Panc1 (cell line): ENCODE data around the gene DAPK2. TPM values are rescaled to one million over a fixed set of nuclear protein-coding genes. Genes with fewer than 3 reads are reported as not detected.

Experiments used
- ATAC-seq: fragments of 200-7000 bp; cut with Tn5 transposase; 2 replicates; pipeline ENCODE4 v1.9.1; 2020; ENCODE audit warnings: mild to moderate bottlenecking, moderate library complexity
- BruUV-seq: library from RNA; stranded (reverse); fragments of 400-500 nt; replicated peaks from 2 replicates; lab custom pipeline; 2021; lab: Mats Ljungman, UMichigan
- CTCF ChIA-PET: fragments of 300-600 bp; sonication (Branson Sonifier 250); formaldehyde crosslinking; loops from one replicate; lab custom pipeline; 2022; ENCODE audit warnings: antibody characterized with exemption; lab: Charles Lee
- POLR2A ChIA-PET: fragments of 300-600 bp; sonication (Branson Sonifier 250); formaldehyde crosslinking; loops from one replicate; lab custom pipeline; 2022; ENCODE audit warnings: antibody characterized with exemption; lab: Charles Lee
- DNase-seq: peaks from one replicate; pipeline ENCODE4 v3.0.0-alpha.2; 2010; ENCODE audit warnings: low read depth, low spot score
- H3K27ac ChIP-seq: 2 replicates; pipeline ENCODE4 v1.5.1; 2011; ENCODE audit warnings: mild to moderate bottlenecking, low read length, inconsistent platforms
- H3K27me3 ChIP-seq: fragments of 200-500 bp; sonication (Bioruptor generic); 2 replicates; pipeline ENCODE4 v1.6.0; 2014; ENCODE audit warnings: low read length, inconsistent platforms; ENCODE audit not compliant: control insufficient read depth, insufficient read depth
- H3K36me3 ChIP-seq: fragments of 200-500 bp; sonication (Bioruptor generic); 2 replicates; pipeline ENCODE4 v1.5.1; 2014; ENCODE audit warnings: inconsistent platforms, mild to moderate bottlenecking, low read length, moderate library complexity; ENCODE audit not compliant: control insufficient read depth, insufficient read depth
- H3K4me1 ChIP-seq: 2 replicates; pipeline ENCODE4 v1.5.1; 2011; ENCODE audit warnings: inconsistent platforms, mild to moderate bottlenecking, low read length, moderate library complexity; ENCODE audit not compliant: control insufficient read depth, insufficient read depth
- H3K4me3 ChIP-seq, 2 experiments: 2 replicates each; pipeline ENCODE4 v1.5.1; 2011 to 2012; ENCODE audit warnings: low read depth in 2 of 2, low read length in 2 of 2, mild to moderate bottlenecking in 2 of 2, inconsistent platforms in 1 of 2, moderate library complexity in 1 of 2
- H3K9me3 ChIP-seq: fragments of 200-500 bp; sonication (Bioruptor generic); 2 replicates; pipeline ENCODE4 v1.5.1; 2014; ENCODE audit warnings: low read depth, mild to moderate bottlenecking, inconsistent platforms, low read length, moderate library complexity; ENCODE audit not compliant: control insufficient read depth, insufficient read depth
- CTCF ChIP-seq: fragments of 450-650 bp; IDR thresholded peaks from 2 replicates; pipeline ENCODE4 v1.5.1; 2017; ENCODE audit warnings: mild to moderate bottlenecking
- POLR2AphosphoS5 ChIP-seq: IDR thresholded peaks from 2 replicates; pipeline ENCODE4 v1.6.1; 2012; ENCODE audit warnings: mild to moderate bottlenecking, low read depth, low read length, moderate library complexity
- REST ChIP-seq, 2 experiments: IDR thresholded peaks; 2 replicates each; pipeline ENCODE4 v1.6.1; 2011 to 2012; ENCODE audit warnings: low read depth in 2 of 2, control low read depth in 1 of 2, low read length in 1 of 2, mild to moderate bottlenecking in 1 of 2, moderate library complexity in 1 of 2; ENCODE audit not compliant: insufficient read depth in 1 of 2
- SIN3A ChIP-seq: IDR thresholded peaks from 2 replicates; pipeline ENCODE4 v1.6.1; 2012; ENCODE audit warnings: low read depth, mild to moderate bottlenecking, low read length, moderate library complexity, borderline replicate concordance; ENCODE audit not compliant: insufficient read depth
- TCF7L2 ChIP-seq: IDR thresholded peaks from 2 replicates; pipeline ENCODE4 v1.6.1; 2011; ENCODE audit warnings: mild to moderate bottlenecking, low read depth, low read length, inconsistent platforms
- in situ Hi-C: cut with HindIII; loops from 2 replicates; pipeline ENCODE4 v1.10.0; 2016; ENCODE audit warnings: low sequenced_read_pairs, low pct_unique_long_range_greater_than_20kb
- intact Hi-C: fragments of 100-400 bp; cut with micrococcal nuclease; formaldehyde crosslinking; loops from one replicate; pipeline ENCODE4 v1.10.0; 2022; ENCODE audit not compliant: unreplicated experiment
- total RNA-seq: library from RNA; stranded (reverse); gene quantifications from one replicate; pipeline ENCODE4 v1.2.1, GENCODE V29; 2021; ENCODE audit not compliant: unreplicated experiment

Gene DAPK2
- total RNA-seq, 1 experiment from 2014 or later: 10.2 TPM

- no peaks in the 10 kb centered on the region for H3K9me3 ChIP-seq
- BruUV-seq: no TSS peak
- in situ Hi-C loops: no loop called here
- intact Hi-C loops: no loop called here
- ATAC-seq (no peak), DNase-seq (no peak)
- TF ChIP-seq CTCF: no peak
- no peak for TF ChIP-seq SIN3A
- TF ChIP-seq TCF7L2: no peak
- TF ChIP-seq REST (IDR thresholded peaks at IDR 0.05; ENCODE audit: insufficient read depth in 1 of 2, low read depth in 2 of 2, low read length in 1 of 2): no peak
- no peak for TF ChIP-seq POLR2AphosphoS5
- no peak overlapping the region for H3K4me3 ChIP-seq
- ChIA-PET POLR2A (no interaction called here), CTCF (no interaction called here)
- no peaks in the 10 kb centered on the region for H3K27me3 ChIP-seq
- H3K4me1 ChIP-seq: no peaks in the 10 kb centered on the region
- no peak overlapping the region for H3K27ac ChIP-seq
- no peaks in the 10 kb centered on the region for H3K36me3 ChIP-seq
Observed at GRCh38 chr15:63969652-63970421, 76.4 kb downstream of the DAPK2 start.

- DNase-seq: no peak
- no peaks in the 10 kb centered on the region for H3K27me3 ChIP-seq
- H3K36me3 ChIP-seq: no peaks in the 10 kb centered on the region
- H3K9me3 ChIP-seq: 0 out of 2 replicates have a peak, but pooled peaks cover 4% of the 10 kb centered on the region
- no peak overlapping the region for H3K4me3 ChIP-seq
- intact Hi-C loops (no loop called here), in situ Hi-C loops (no loop called here)
- no peak for ATAC-seq
- H3K4me1 ChIP-seq: no peaks in the 10 kb centered on the region
- ChIA-PET CTCF (no interaction called here), POLR2A (no interaction called here)
- BruUV-seq: no TSS peak
- H3K27ac ChIP-seq: no peak overlapping the region
- TF ChIP-seq SIN3A (no peak), REST (IDR thresholded peaks at IDR 0.05; ENCODE audit: insufficient read depth in 1 of 2, low read depth in 2 of 2, low read length in 1 of 2) (no peak), TCF7L2 (no peak), CTCF (no peak), POLR2AphosphoS5 (no peak)
Observed at GRCh38 chr15:63968700-63969099, 77.6 kb downstream of the DAPK2 start.
